AG04449 (cell line): ENCODE results near the gene TTC23L.
"Not testable (repeated sequence)": the region's sequence is repeated elsewhere in the genome, so short reads cannot be mapped to it uniquely, and the experiment has no call there.

ENCODE experiments used
- CTCF ChIA-PET: fragments of 350-600 bp; formaldehyde crosslinking; extraction: SDS; loops from one replicate; lab custom pipeline; 2021; ENCODE audit warnings: antibody characterized with exemption; lab: Yijun Ruan, JAX
- POLR2A ChIA-PET: fragments of 400-600, 350-600 bp; formaldehyde crosslinking; extraction: SDS; loops from one replicate; lab custom pipeline; 2020; ENCODE audit warnings: antibody characterized with exemption, inconsistent platforms; lab: Yijun Ruan, JAX
- DNase-seq: peaks from one replicate; pipeline ENCODE4 v3.0.0-alpha.2; 2010; ENCODE audit warnings: low read depth, low spot score
- H3K4me3 ChIP-seq: 2 replicates; pipeline ENCODE4 v1.5.1; 2011; ENCODE audit warnings: low read depth, mild to moderate bottlenecking, control low read depth, low read length
- CTCF ChIP-seq: IDR thresholded peaks from one replicate; pipeline ENCODE4 v1.5.1; 2011; ENCODE audit warnings: mild to moderate bottlenecking, moderate library complexity, low read length, control low read depth, inconsistent platforms; ENCODE audit not compliant: insufficient read depth; ENCODE audit errors: missing control alignments

TTC23L gene

DNA sequence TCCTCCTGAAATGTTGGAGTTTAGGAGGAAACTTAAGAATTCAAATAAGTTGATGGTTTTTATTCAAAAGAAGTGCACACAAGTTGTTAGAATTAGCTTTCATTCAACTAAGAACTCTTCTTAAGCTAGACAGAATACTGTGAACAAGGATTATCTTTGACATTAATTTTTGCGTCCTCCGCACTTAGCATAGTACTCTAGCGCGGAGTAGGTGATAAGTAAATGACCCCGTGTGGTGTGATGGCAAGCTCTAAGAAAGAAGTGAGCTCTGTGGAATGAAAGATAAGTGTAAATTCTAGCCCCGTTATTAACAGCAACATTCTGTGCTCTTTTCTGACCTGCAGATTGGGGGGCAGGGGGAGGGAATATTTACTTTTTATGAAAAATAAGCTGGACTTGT lies 77.6 kb downstream of the TTC23L start:
- no peak for TF ChIP-seq CTCF
- ChIA-PET CTCF (interaction anchor here (1.1 to 4.4 kb wide), 8 partner anchors 10 to 442 kb away, joined by 3 to 18 read pairs (median 7); partner anchors contain the start of gene DNAJC21), POLR2A (interaction anchor here (2.7 kb wide), 1 partner anchor 12 kb away, joined by 14 read pairs; the partner anchor contains the start of gene DNAJC21)
- DNase-seq, result no peak
- peak overlapping the region; percentile 93 for H3K4me3 ChIP-seq

GRCh38 chr5:34918025-34918424 lies 79.1 kb downstream of the TTC23L start:
- CTCF ChIA-PET, result interaction anchor here (1.5 to 4.4 kb wide), 4 partner anchors 11 to 442 kb away, joined by 6 to 15 read pairs (median 10); partner anchors contain the start of gene DNAJC21
- no peak for DNase-seq
- POLR2A ChIA-PET, result interaction anchor here (0.6 kb wide), 1 partner anchor 85 kb away, joined by 3 read pairs; no protein-coding TSS in a partner anchor
- H3K4me3 ChIP-seq, result no peak overlapping the region
- no peak for TF ChIP-seq CTCF

GRCh38 chr5:34919077-34919476 lies 80.1 kb downstream of the TTC23L start:
- no peak overlapping the region for H3K4me3 ChIP-seq

GRCh38 chr5:34923256-34923655 lies 84.3 kb downstream of the TTC23L start:
- DNase-seq, H3K4me3 ChIP-seq: not testable (repeated sequence)
- CTCF ChIA-PET, result interaction anchor here (0.6 to 1.3 kb wide), 3 partner anchors 25 to 441 kb away, joined by 3 to 4 read pairs (median 3); no protein-coding TSS in a partner anchor
- POLR2A ChIA-PET, result interaction anchor here (1.5 kb wide), 1 partner anchor 8 kb away, joined by 11 read pairs; the partner anchor contains the start of genes BRIX1 and RAD1

More at GRCh38 chr5:34919077-34919476, 80.1 kb downstream of the TTC23L start:
- no peak for DNase-seq
- POLR2A ChIA-PET, result no interaction called here
- CTCF ChIA-PET, result interaction anchor here (1.5 to 4.4 kb wide), 3 partner anchors 10 to 444 kb away, joined by 7 to 15 read pairs (median 8); partner anchors contain the start of gene DNAJC21
- no peak for TF ChIP-seq CTCF

DNA sequence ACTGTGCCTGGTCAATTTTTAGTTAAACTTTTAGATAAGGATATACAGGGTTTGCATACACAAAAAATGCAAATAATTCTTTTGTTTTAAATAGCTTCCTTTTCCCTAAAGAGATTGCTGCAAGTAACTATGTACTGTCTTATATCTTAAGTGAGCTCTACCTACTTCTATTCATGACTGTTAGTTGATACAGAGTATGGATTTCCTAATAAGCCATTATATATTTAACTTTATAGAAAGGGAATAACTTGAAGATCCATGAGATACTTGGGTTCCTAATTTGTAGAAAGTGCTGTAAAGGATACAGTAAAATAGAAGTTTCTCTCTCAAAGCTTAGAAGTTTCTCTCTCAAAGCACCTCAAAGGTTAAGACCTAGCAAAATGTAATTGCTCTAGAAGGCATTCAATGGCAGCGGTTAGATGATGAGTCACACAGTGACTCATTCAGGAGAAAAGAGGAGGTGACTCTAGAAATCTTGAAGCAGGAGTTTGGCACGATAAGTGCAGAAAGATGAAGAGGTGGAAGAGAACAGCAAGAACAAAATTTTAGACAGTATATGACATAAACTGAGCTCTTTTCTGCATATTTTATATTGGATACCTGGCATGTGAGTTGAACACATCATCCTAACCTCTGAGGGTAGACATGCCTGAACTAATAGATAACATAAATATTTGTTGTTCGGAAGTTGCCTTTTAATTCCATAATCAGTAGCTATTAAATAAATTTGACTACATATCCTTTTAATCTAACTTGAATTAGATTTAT lies 84.9 kb downstream of the TTC23L start:
- CTCF ChIA-PET, result interaction anchor here (0.6 to 1.3 kb wide), 6 partner anchors 26 to 448 kb away, joined by 3 to 5 read pairs (median 3); no protein-coding TSS in a partner anchor
- H3K4me3 ChIP-seq, result no peak overlapping the region
- POLR2A ChIA-PET, result interaction anchor here (0.6 to 1.5 kb wide), 2 partner anchors 9 to 23 kb away, joined by 3 to 11 read pairs; partner anchors contain the start of genes BRIX1 and RAD1
- DNase-seq, result no peak
- no peak for TF ChIP-seq CTCF

GRCh38 chr5:34924462-34924765 lies 85.5 kb downstream of the TTC23L start:
- H3K4me3 ChIP-seq, result no peak overlapping the region
- no peak for DNase-seq
- POLR2A ChIA-PET, result interaction anchor here (1.5 kb wide), 1 partner anchor 9 kb away, joined by 11 read pairs; the partner anchor contains the start of genes BRIX1 and RAD1
- no peak for TF ChIP-seq CTCF
- CTCF ChIA-PET, result interaction anchor here (1.1 to 1.3 kb wide), 3 partner anchors 26 to 448 kb away, joined by 3 to 5 read pairs (median 4); no protein-coding TSS in a partner anchor
